OCI-LY1 (cell line): Measurements from ENCODE around the gene LPAR1.
"Not testable (repeated sequence)": the region's sequence is repeated elsewhere in the genome, so short reads cannot be mapped to it uniquely, and the experiment has no call there.

Source experiments
- H2AFZ ChIP-seq: fragments of 200-600 bp; sonication (generic), shearing (Covaris generic); 2 replicates; pipeline ENCODE4 v1.6.0; 2014; ENCODE audit warnings: antibody characterized with exemption, mild to moderate bottlenecking, low read length
- H3F3A ChIP-seq: fragments of 200-600 bp; sonication (generic), shearing (Covaris generic); 2 replicates; pipeline ENCODE4 v1.6.0; 2014; ENCODE audit warnings: mild to moderate bottlenecking, antibody characterized with exemption, low read length, moderate library complexity; ENCODE audit not compliant: insufficient read depth
- H3K27ac ChIP-seq: fragments of 200-600 bp; sonication (generic); 2 replicates; pipeline ENCODE4 v1.5.1; 2014; ENCODE audit warnings: low read length, mixed run types, mild to moderate bottlenecking, low read depth; ENCODE audit not compliant: poor library complexity, severe bottlenecking
- H3K27me3 ChIP-seq: fragments of 200-600 bp; sonication (generic); 2 replicates; pipeline ENCODE4 v1.6.0; 2014; ENCODE audit warnings: antibody characterized with exemption, mild to moderate bottlenecking, low read length, moderate library complexity; ENCODE audit not compliant: insufficient read depth
- H3K36me3 ChIP-seq: fragments of 200-600 bp; sonication (generic); 2 replicates; pipeline ENCODE4 v1.6.1; 2014; ENCODE audit warnings: mild to moderate bottlenecking, antibody characterized with exemption, low read length, moderate library complexity, mixed read lengths; ENCODE audit not compliant: insufficient read depth
- H3K4me1 ChIP-seq: fragments of 200-600 bp; sonication (generic); 2 replicates; pipeline ENCODE4 v1.5.1; 2014; ENCODE audit warnings: mild to moderate bottlenecking, low read length, moderate library complexity; ENCODE audit not compliant: insufficient read depth, severe bottlenecking
- H3K4me2 ChIP-seq: fragments of 200-600 bp; sonication (generic), shearing (Covaris generic); 2 replicates; pipeline ENCODE4 v1.6.1; 2014; ENCODE audit warnings: low read length
- H3K4me3 ChIP-seq: fragments of 200-600 bp; sonication (generic); 2 replicates; pipeline ENCODE4 v1.5.1; 2014; ENCODE audit warnings: low read length, low read depth, mild to moderate bottlenecking, mixed read lengths; ENCODE audit not compliant: poor library complexity, severe bottlenecking
- H3K79me2 ChIP-seq: fragments of 200-600 bp; shearing (Covaris generic); 2 replicates; pipeline ENCODE4 v1.6.1; 2016; ENCODE audit warnings: mixed run types, low read length, mixed read lengths; ENCODE audit not compliant: insufficient read depth
- H3K9ac ChIP-seq: fragments of 200-600 bp; sonication (generic), shearing (Covaris generic); 2 replicates; pipeline ENCODE4 v1.6.1; 2014; ENCODE audit warnings: mild to moderate bottlenecking, low read length, mixed read lengths
- H3K9me2 ChIP-seq: fragments of 200-600 bp; sonication (generic), shearing (Covaris generic); 2 replicates; pipeline ENCODE4 v1.6.1; 2014; ENCODE audit warnings: low read depth, mild to moderate bottlenecking, low read length, mixed read lengths
- H3K9me3 ChIP-seq: fragments of 200-600 bp; shearing (Covaris generic); 2 replicates; pipeline ENCODE4 v1.6.1; 2014; ENCODE audit warnings: low read length, mixed read lengths
- H4K20me1 ChIP-seq: fragments of 200-600 bp; sonication (generic), shearing (Covaris generic); 2 replicates; pipeline ENCODE4 v1.6.0; 2016; ENCODE audit warnings: mild to moderate bottlenecking, low read length; ENCODE audit not compliant: insufficient read depth
- CTCF ChIP-seq: fragments of 200-600 bp; sonication (generic), shearing (Covaris generic); IDR thresholded peaks from 2 replicates; pipeline ENCODE4 v1.5.1; 2017; ENCODE audit warnings: mild to moderate bottlenecking, antibody characterized with exemption, low read length, moderate library complexity, mixed read lengths
- EZH2 ChIP-seq: fragments of 200-600 bp; sonication (generic), shearing (Covaris generic); IDR thresholded peaks from 2 replicates; pipeline ENCODE4 v1.8.0; 2017; ENCODE audit warnings: borderline replicate concordance, mixed run types, mild to moderate bottlenecking, antibody characterized with exemption, low read length, moderate library complexity, mixed read lengths

The LPAR1 gene

GRCh38 chr9:111051400-111051799, 13.1 kb upstream of the LPAR1 start:
- Histone ChIP-seq H3K9me3 (no peaks in the 10 kb centered on the region), H3K9me2 (no peaks in the 10 kb centered on the region), H2AFZ (no peak overlapping the region), H3K27me3 (no peaks in the 10 kb centered on the region), H3K9ac (no peak overlapping the region), H3K4me3 (no peak overlapping the region), H3K79me2 (no peaks in the 10 kb centered on the region), H3K36me3 (no peaks in the 10 kb centered on the region), H3K4me1 (no peaks in the 10 kb centered on the region), H3K27ac (no peak overlapping the region), H3K4me2 (no peak overlapping the region), H3F3A (no peaks in the 10 kb centered on the region), H4K20me1 (no peaks in the 10 kb centered on the region)
- TF ChIP-seq EZH2 (no peak), CTCF (no peak)

GRCh38 chr9:111050819-111051218, 12.5 kb upstream of the LPAR1 start:
- TF ChIP-seq EZH2 (no peak), CTCF (no peak)
- H3F3A ChIP-seq = no peaks in the 10 kb centered on the region
- no peak overlapping the region for H3K27ac ChIP-seq
- H2AFZ ChIP-seq = no peak overlapping the region
- no peaks in the 10 kb centered on the region for H3K27me3 ChIP-seq
- no peak overlapping the region for H3K4me3 ChIP-seq
- H3K9ac ChIP-seq = no peak overlapping the region
- H3K9me2 ChIP-seq = no peaks in the 10 kb centered on the region
- no peaks in the 10 kb centered on the region for H3K9me3 ChIP-seq
- no peak overlapping the region for H3K4me2 ChIP-seq
- no peaks in the 10 kb centered on the region for H4K20me1 ChIP-seq
- no peaks in the 10 kb centered on the region for H3K79me2 ChIP-seq
- no peaks in the 10 kb centered on the region for H3K36me3 ChIP-seq
- H3K4me1 ChIP-seq = no peaks in the 10 kb centered on the region

GRCh38 chr9:111047287-111047686, 9.0 kb upstream of the LPAR1 start:
- not testable (repeated sequence) for H3K36me3 ChIP-seq, H4K20me1 ChIP-seq, H3K27ac ChIP-seq, H3K4me1 ChIP-seq, H3K27me3 ChIP-seq, H3F3A ChIP-seq, H3K79me2 ChIP-seq, H3K9ac ChIP-seq, H3K4me3 ChIP-seq, H3K9me2 ChIP-seq, H3K4me2 ChIP-seq, H2AFZ ChIP-seq, H3K9me3 ChIP-seq

GRCh38 chr9:111041902-111042301, 3.6 kb upstream of the LPAR1 start:
- Histone ChIP-seq H3K9me3 (no peaks in the 10 kb centered on the region), H4K20me1 (no peaks in the 10 kb centered on the region), H3K9me2 (no peaks in the 10 kb centered on the region), H3K36me3 (no peaks in the 10 kb centered on the region), H3K79me2 (no peaks in the 10 kb centered on the region), H3K9ac (no peak overlapping the region), H3K4me3 (no peak overlapping the region), H2AFZ (no peak overlapping the region), H3F3A (no peaks in the 10 kb centered on the region), H3K4me2 (no peak overlapping the region), H3K4me1 (no peaks in the 10 kb centered on the region), H3K27me3 (no peaks in the 10 kb centered on the region), H3K27ac (no peak overlapping the region)
- TF ChIP-seq CTCF (no peak), EZH2 (no peak)
